SU-DHL-6 (cell line): Measurements from ENCODE around the gene STRN.

Source experiments
- H2AFZ ChIP-seq: fragments of 200-600 bp; sonication (generic); 2 replicates; pipeline ENCODE4 v1.6.1; 2014; ENCODE audit warnings: low read depth, mild to moderate bottlenecking, moderate library complexity, mixed read lengths, antibody characterized with exemption, low read length; ENCODE audit not compliant: severe bottlenecking
- H3F3A ChIP-seq: fragments of 200-600 bp; shearing (Covaris generic); 2 replicates; pipeline ENCODE4 v1.6.0; 2016; ENCODE audit warnings: antibody characterized with exemption, mild to moderate bottlenecking; ENCODE audit not compliant: insufficient read depth
- H3K27ac ChIP-seq: fragments of 200-600 bp; sonication (generic); 2 replicates; pipeline ENCODE4 v1.5.1; 2016; ENCODE audit warnings: low read depth, mild to moderate bottlenecking, low read length, moderate library complexity, mixed read lengths
- H3K27me3 ChIP-seq: fragments of 200-600 bp; sonication (generic), shearing (Covaris generic); 2 replicates; pipeline ENCODE4 v1.6.0; 2014; ENCODE audit warnings: mild to moderate bottlenecking, low read length
- H3K36me3 ChIP-seq: fragments of 200-600 bp; sonication (generic); 2 replicates; pipeline ENCODE4 v1.6.1; 2014; ENCODE audit warnings: mild to moderate bottlenecking, low read length, mixed read lengths
- H3K4me2 ChIP-seq: fragments of 300-600, 200-600 bp; shearing (Covaris generic), sonication (generic); 2 replicates; pipeline ENCODE4 v1.6.0; 2014; ENCODE audit warnings: low read length, low read depth, mild to moderate bottlenecking; ENCODE audit not compliant: poor library complexity, severe bottlenecking
- H3K4me3 ChIP-seq: fragments of 200-600 bp; sonication (generic); 2 replicates; pipeline ENCODE4 v1.5.1; 2014; ENCODE audit warnings: antibody characterized with exemption, low read length, mild to moderate bottlenecking, mixed read lengths; ENCODE audit not compliant: insufficient read depth, poor library complexity, severe bottlenecking
- H3K79me2 ChIP-seq: fragments of 200-600 bp; sonication (generic); 2 replicates; pipeline ENCODE4 v1.6.1; 2014; ENCODE audit warnings: mild to moderate bottlenecking, low read length, moderate library complexity; ENCODE audit not compliant: insufficient read depth
- H3K9ac ChIP-seq: fragments of 200-600 bp; sonication (generic); 2 replicates; pipeline ENCODE4 v1.7.0; 2014; ENCODE audit warnings: mild to moderate bottlenecking, low read length
- H3K9me2 ChIP-seq: fragments of 200-600 bp; sonication (generic); replicated peaks from 2 replicates; pipeline ENCODE4 v1.6.1; 2014; ENCODE audit warnings: low read length; ENCODE audit not compliant: insufficient read depth
- H3K9me3 ChIP-seq: fragments of 200-600 bp; sonication (generic); 2 replicates; pipeline ENCODE4 v1.6.1; 2014; ENCODE audit warnings: low read length, mixed read lengths; ENCODE audit not compliant: insufficient read depth
- H4K20me1 ChIP-seq: fragments of 200-600 bp; sonication (generic); 2 replicates; pipeline ENCODE4 v1.6.1; 2014; ENCODE audit warnings: low read depth, mild to moderate bottlenecking, antibody characterized with exemption, low read length, moderate library complexity, mixed read lengths
- CTCF ChIP-seq: fragments of 200-600 bp; sonication (generic); IDR thresholded peaks from one replicate; pipeline ENCODE4 v1.5.1; 2017; ENCODE audit warnings: antibody characterized with exemption, mild to moderate bottlenecking, low read length, moderate library complexity; ENCODE audit not compliant: insufficient read depth, poor library complexity, severe bottlenecking
- EZH2phosphoT487 ChIP-seq: fragments of 200-600 bp; sonication (generic), shearing (Covaris generic); conservative IDR thresholded peaks from 2 replicates; pipeline ENCODE4 v1.6.1; 2018; ENCODE audit warnings: mild to moderate bottlenecking, antibody characterized with exemption, low read length, moderate library complexity, mixed read lengths

Gene STRN

GRCh38 chr2:36802952-36803351 lies 163.4 kb downstream of the STRN start:
- Histone ChIP-seq H3K9me3 (no peaks in the 10 kb centered on the region), H3K9me2 (no peaks in the 10 kb centered on the region), H3K4me2 (no peak overlapping the region), H3K79me2 (no peaks in the 10 kb centered on the region), H3K36me3 (no peaks in the 10 kb centered on the region), H4K20me1 (no peaks in the 10 kb centered on the region), H3K9ac (no peak overlapping the region), H2AFZ (no peak overlapping the region), H3K27ac (no peak overlapping the region), H3K27me3 (no peaks in the 10 kb centered on the region), H3K4me3 (no peak overlapping the region), H3F3A (no peaks in the 10 kb centered on the region)
- no peak for TF ChIP-seq EZH2phosphoT487
- no peak for TF ChIP-seq CTCF

- no peak overlapping the region for H3K4me3 ChIP-seq
- H3K27ac ChIP-seq, result no peak overlapping the region
- H3K27me3 ChIP-seq, result no peaks in the 10 kb centered on the region
- H3K79me2 ChIP-seq, result no peaks in the 10 kb centered on the region
- H3K4me2 ChIP-seq, result no peak overlapping the region
- no peaks in the 10 kb centered on the region for H3K9me2 ChIP-seq
- TF ChIP-seq EZH2phosphoT487 (no peak), CTCF (no peak)
- H2AFZ ChIP-seq, result no peak overlapping the region
- no peaks in the 10 kb centered on the region for H4K20me1 ChIP-seq
- no peaks in the 10 kb centered on the region for H3K36me3 ChIP-seq
- no peak overlapping the region for H3K9ac ChIP-seq
- no peaks in the 10 kb centered on the region for H3F3A ChIP-seq
- H3K9me3 ChIP-seq, result no peaks in the 10 kb centered on the region
Observed at GRCh38 chr2:36801088-36801487, 165.2 kb downstream of the STRN start.

GRCh38 chr2:36800381-36800780 lies 166.0 kb downstream of the STRN start:
- Histone ChIP-seq H3K4me2 (no peak overlapping the region), H3F3A (no peaks in the 10 kb centered on the region), H3K27ac (no peak overlapping the region), H4K20me1 (no peaks in the 10 kb centered on the region), H3K36me3 (no peaks in the 10 kb centered on the region), H3K27me3 (no peaks in the 10 kb centered on the region), H3K4me3 (no peak overlapping the region), H3K79me2 (no peaks in the 10 kb centered on the region), H3K9ac (no peak overlapping the region), H3K9me2 (no peaks in the 10 kb centered on the region), H3K9me3 (no peaks in the 10 kb centered on the region), H2AFZ (no peak overlapping the region)
- TF ChIP-seq EZH2phosphoT487, result no peak
- no peak for TF ChIP-seq CTCF

- Histone ChIP-seq H3K4me2 (no peak overlapping the region), H3K9me2 (no peaks in the 10 kb centered on the region), H3K79me2 (no peaks in the 10 kb centered on the region), H3K9ac (no peak overlapping the region), H3K4me3 (no peak overlapping the region), H3K27me3 (no peaks in the 10 kb centered on the region), H3K36me3 (no peaks in the 10 kb centered on the region), H2AFZ (no peak overlapping the region), H3K27ac (no peak overlapping the region), H3F3A (no peaks in the 10 kb centered on the region), H3K9me3 (no peaks in the 10 kb centered on the region), H4K20me1 (no peaks in the 10 kb centered on the region)
- TF ChIP-seq EZH2phosphoT487 (no peak), CTCF (no peak)
Observed at GRCh38 chr2:36798724-36799123, 167.6 kb downstream of the STRN start.
